ENCODE measurements around the gene RUSC2. TPM values are rescaled to one million over a fixed set of nuclear protein-coding genes. Genes with fewer than 3 reads are reported as not detected.

Gene RUSC2
- polyA plus RNA-seq, 6 donors from 2014 or later: not detected

DNA sequence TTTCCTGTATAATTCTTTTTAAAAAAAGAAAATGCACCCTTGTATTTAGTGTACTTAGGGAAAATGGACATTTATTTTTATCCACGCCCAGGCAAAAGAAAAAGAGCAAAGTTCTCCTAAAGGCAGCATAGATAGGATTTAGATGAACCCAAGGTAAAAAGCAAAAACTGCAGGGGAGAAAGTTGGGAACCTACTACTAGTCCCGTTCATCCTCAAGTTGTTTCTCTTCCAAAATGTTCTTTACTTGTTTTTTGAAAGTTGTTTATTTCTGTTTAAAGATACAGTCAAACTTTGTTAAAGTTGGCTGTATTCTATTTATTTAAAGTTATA, 9.8 kb downstream of the RUSC2 start:
- no peaks in the 10 kb centered on the region for H3K27me3 Mint-ChIP-seq
- H3K9me3 Mint-ChIP-seq: peaks cover 4 to 12% (median 8%) of the 10 kb centered on the region in 7 donors
- H3K27ac Mint-ChIP-seq: no peak overlapping the region
- ATAC-seq (ENCODE audit: low read depth in 2 of 2): no peak
- DNase-seq: no peak
- H3K4me3 Mint-ChIP-seq: no peak overlapping the region
- peaks cover 0 to 6% (median 2%) of the 10 kb centered on the region in 3 donors for H3K4me1 Mint-ChIP-seq
- H3K36me3 Mint-ChIP-seq: no peaks in the 10 kb centered on the region

DNA sequence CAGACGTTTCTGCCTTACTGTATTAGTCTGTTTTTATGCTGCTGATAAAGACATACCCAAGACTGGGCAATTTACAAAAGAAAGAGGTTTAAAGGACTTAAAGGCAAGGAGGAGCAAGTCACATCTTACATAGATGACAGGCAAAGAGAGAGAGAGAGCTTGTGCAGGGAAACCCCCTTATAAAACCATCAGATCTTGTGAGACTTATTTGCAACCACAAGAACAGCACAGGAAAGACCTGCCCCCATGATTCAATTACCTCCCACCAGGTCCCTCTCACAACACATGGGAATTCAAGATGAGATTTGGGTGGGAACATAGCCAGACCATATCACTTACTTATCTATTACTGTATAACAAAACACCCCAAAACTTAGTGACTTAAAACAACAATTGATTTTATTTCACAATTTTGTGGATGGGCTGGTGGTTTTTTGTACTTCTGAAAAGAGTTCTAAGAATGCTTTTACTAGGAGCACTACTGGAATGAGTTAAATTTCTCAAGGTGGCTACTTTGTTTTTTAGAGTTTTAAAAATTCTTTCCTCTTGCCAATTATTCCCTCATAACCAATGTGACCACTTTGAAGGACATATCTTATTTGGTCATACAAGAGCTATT, 10.3 kb downstream of the RUSC2 start:
- H3K27me3 Mint-ChIP-seq: no peaks in the 10 kb centered on the region
- H3K4me1 Mint-ChIP-seq: peaks cover 0 to 6% (median 2%) of the 10 kb centered on the region in 3 donors
- H3K36me3 Mint-ChIP-seq: no peaks in the 10 kb centered on the region
- peaks cover 4 to 12% (median 8%) of the 10 kb centered on the region in 7 donors for H3K9me3 Mint-ChIP-seq
- no peak overlapping the region for H3K4me3 Mint-ChIP-seq
- ATAC-seq (ENCODE audit: low read depth in 2 of 2): no peak
- no peak overlapping the region for H3K27ac Mint-ChIP-seq
- DNase-seq: no peak

DNA sequence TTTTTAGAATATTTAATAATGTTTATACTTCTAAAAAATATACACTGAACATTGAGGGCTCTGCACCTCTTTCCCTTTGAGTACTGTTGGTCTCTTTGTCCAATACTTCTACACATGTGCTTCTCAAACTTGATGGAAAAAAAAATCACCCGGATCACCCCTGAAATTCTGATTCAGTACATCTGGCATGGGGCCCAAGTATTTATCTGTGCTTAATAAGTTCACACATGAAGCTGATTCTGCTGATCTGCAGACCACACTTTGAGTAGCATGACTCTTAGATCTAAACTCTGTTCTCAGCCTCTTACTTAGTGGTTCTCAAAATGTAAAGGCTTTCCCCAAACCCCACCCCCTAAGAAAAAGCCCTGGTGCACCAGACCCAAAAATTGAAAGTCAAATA, 12.0 kb downstream of the RUSC2 start:
- Mint-ChIP-seq H3K27ac (no peak overlapping the region), H3K9me3 (peaks cover 4 to 12% (median 8%) of the 10 kb centered on the region in 7 donors), H3K4me1 (no peaks in the 10 kb centered on the region), H3K36me3 (no peaks in the 10 kb centered on the region), H3K4me3 (no peak overlapping the region), H3K27me3 (no peaks in the 10 kb centered on the region)
- ATAC-seq (ENCODE audit: low read depth in 2 of 2) (no peak), DNase-seq (no peak)

DNA sequence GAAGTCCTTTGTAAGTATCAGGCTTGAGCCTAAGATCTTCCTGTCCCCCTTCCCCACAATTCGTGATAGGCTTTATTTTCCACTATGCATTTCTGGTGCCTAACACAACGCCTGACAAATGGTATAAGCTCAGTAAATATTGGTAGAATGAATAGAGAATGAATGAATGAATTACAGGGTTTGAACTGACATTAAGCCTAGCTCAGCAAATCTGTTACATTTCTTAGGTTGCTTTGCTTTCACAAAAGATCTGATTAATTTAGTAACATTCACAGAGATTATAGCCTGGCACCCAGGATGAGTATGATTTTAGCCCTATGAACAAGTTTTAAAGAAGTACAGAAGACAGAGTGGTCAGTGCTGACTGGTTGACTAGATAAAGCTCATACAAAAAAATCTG, 16.4 kb downstream of the RUSC2 start:
- Mint-ChIP-seq H3K36me3 (no peaks in the 10 kb centered on the region), H3K27me3 (peaks cover 0 to 12% (median 0%) of the 10 kb centered on the region in 3 donors), H3K27ac (no peak overlapping the region), H3K9me3 (peaks cover 0 to 5% (median 0%) of the 10 kb centered on the region in 7 donors), H3K4me1 (no peaks in the 10 kb centered on the region), H3K4me3 (no peak overlapping the region)
- DNase-seq: no peak
- ATAC-seq (ENCODE audit: low read depth in 2 of 2): no peak

DNA sequence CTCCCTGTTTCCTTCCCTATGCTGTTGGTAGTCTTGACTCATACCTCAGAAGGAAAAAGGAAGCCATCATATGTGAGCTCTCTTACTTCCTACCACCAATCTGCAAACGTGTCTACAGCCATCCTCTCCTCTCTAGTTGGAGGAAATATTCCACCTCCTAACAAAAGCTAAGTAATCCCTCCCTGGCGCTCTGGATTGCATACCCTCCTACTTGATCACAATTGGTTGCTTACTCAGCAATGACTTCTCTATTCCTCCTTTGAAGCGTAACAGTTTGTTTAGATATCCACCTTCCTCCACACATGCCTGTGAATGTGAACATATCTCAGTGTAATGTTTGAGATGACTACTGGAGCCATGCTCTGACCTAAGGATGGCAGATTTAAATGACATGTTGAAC, 18.2 kb downstream of the RUSC2 start:
- Mint-ChIP-seq H3K36me3 (no peaks in the 10 kb centered on the region), H3K4me1 (no peaks in the 10 kb centered on the region), H3K9me3 (peaks cover 0 to 5% (median 0%) of the 10 kb centered on the region in 7 donors), H3K27me3 (peaks cover 0 to 12% (median 0%) of the 10 kb centered on the region in 3 donors), H3K4me3 (no peak overlapping the region), H3K27ac (no peak overlapping the region)
- no peak for ATAC-seq (ENCODE audit: low read depth in 2 of 2)
- DNase-seq: no peak

DNA sequence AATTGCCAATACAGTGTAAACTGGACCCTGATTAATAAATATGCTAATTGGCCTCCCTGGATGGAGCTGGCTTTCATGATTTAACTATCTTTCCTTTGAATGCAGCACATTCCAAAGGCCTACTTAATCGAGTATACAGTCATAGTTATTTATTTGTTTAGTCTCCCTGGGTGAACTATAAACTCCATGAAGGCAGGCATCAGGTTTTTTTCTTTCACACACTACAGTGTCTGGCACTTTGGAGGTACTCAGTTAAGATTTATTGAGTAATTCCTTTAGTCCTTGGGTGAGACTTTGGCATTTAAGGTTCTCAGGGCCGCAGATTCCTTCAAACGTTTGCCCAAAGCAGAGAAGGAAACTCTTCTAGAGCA, 20.5 kb downstream of the RUSC2 start:
- H3K27ac Mint-ChIP-seq: no peak overlapping the region
- no peaks in the 10 kb centered on the region for H3K4me1 Mint-ChIP-seq
- H3K36me3 Mint-ChIP-seq: no peaks in the 10 kb centered on the region
- ATAC-seq (ENCODE audit: low read depth in 2 of 2) (no peak), DNase-seq (no peak)
- H3K9me3 Mint-ChIP-seq: no peaks in the 10 kb centered on the region
- H3K4me3 Mint-ChIP-seq: no peak overlapping the region
- H3K27me3 Mint-ChIP-seq: peaks cover 0 to 12% (median 0%) of the 10 kb centered on the region in 3 donors

DNA sequence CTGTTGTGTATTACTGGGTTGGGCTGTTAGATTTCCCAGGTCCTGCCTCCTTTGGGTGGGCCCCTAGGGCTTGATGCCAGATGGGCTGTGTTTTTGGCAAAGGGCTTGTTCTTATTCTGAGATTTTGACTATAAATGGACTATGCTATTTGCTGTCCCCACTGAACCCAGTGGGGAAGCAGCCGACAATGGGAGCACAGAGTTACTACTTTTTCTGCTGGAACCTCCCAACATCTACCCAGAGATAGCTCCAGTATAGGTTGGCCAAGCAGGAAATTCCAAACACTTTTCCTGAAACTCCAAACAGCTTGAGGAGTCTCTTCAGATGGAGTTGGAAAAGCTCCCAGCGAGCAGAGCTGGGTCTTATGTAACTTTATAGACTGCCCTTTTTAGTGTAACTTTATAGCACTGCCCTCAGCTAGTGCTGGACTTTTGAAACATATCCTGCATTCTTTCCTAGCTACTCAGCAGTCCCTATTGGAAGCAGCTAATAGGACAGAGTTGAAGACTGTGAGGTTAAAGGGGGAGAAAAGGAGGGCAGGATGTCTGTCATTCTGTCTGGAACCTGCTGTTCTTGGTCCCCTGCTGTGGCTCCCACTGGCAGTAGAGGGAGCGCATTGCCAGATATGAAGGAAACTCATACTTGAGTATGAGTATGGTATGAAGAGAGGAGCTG, 21.0 kb downstream of the RUSC2 start:
- Mint-ChIP-seq H3K36me3 (no peaks in the 10 kb centered on the region), H3K9me3 (no peaks in the 10 kb centered on the region), H3K27ac (no peak overlapping the region), H3K4me3 (no peak overlapping the region), H3K4me1 (no peaks in the 10 kb centered on the region), H3K27me3 (peaks cover 0 to 12% (median 0%) of the 10 kb centered on the region in 3 donors)
- ATAC-seq (ENCODE audit: low read depth in 2 of 2) (no peak), DNase-seq (no peak)

DNA sequence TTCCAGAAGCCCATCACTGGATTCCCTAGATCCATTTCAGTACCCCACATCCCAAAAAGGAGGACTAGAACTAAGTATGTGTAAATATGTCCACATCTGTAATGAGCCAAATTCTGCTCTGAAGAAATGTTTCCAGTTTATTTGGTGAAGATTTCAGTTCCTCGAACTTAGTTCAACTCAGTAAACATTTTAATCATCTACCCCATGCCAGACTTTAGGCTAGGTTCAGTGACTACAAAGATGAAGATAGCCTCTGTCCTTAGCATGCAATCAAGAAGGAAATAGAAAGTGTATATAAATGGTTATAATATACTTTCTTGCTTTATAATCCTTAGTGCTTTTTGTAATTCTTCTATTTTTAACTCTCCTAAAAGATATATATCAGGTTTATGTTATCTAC, 21.5 kb downstream of the RUSC2 start:
- no peaks in the 10 kb centered on the region for H3K4me1 Mint-ChIP-seq

DNA sequence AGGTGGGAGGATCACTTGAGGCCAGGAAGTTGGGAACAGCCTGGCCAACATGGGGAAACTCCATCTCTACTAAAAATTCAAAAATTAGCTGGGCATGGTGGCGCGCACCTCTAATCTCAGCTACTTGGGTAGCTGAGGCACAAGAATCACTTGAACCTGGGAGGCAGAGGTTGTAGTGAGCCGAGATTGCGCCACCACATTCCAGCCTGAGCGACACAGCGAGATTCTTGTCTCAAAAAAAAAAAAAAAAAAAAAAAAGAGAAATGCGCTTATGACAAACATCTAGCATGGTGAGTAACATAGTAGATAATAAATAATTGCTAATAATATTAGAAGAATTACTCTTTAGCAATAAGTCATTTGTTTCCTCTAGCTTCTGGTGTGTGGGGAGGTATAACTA, 25.9 kb downstream of the RUSC2 start:
- Mint-ChIP-seq H3K27me3 (no peaks in the 10 kb centered on the region), H3K27ac (peak overlapping the region in 1 of 6 donors; percentile 53), H3K4me3 (no peak overlapping the region), H3K36me3 (no peaks in the 10 kb centered on the region), H3K9me3 (no peaks in the 10 kb centered on the region), H3K4me1 (no peaks in the 10 kb centered on the region)
- no peak for DNase-seq
- ATAC-seq (ENCODE audit: low read depth in 2 of 2): no peak

More for the DNA sequence above, 21.5 kb downstream of the RUSC2 start:
- ATAC-seq (ENCODE audit: low read depth in 2 of 2): no peak
- Mint-ChIP-seq H3K9me3 (no peaks in the 10 kb centered on the region), H3K27me3 (peaks cover 0 to 12% (median 0%) of the 10 kb centered on the region in 3 donors), H3K4me3 (no peak overlapping the region), H3K27ac (no peak overlapping the region), H3K36me3 (no peaks in the 10 kb centered on the region)
- DNase-seq: no peak

DNA sequence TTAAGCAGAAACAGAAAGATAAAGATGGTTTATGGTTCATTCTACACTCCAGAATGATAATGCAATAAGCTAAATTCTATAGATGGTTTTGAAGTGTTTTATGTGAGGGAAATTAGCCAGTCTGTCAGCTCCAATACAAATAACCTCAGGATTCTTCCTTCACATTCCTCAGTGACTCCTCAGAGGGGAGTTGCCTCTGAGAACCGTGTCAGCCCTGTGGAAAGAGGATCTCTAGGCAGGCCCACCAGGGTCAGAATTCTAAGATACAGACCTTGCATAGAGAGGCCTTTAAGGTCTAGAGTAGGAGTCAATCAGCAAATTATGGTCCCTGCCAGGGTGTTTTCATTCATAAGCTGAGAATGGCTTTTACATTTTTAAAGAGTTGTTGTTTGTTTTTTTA, 26.6 kb downstream of the RUSC2 start:
- no peak overlapping the region for H3K4me3 Mint-ChIP-seq
- H3K27ac Mint-ChIP-seq: no peak overlapping the region
- DNase-seq (no peak), ATAC-seq (ENCODE audit: low read depth in 2 of 2) (no peak)
- no peaks in the 10 kb centered on the region for H3K9me3 Mint-ChIP-seq
- H3K36me3 Mint-ChIP-seq: no peaks in the 10 kb centered on the region
- no peaks in the 10 kb centered on the region for H3K27me3 Mint-ChIP-seq
- H3K4me1 Mint-ChIP-seq: no peaks in the 10 kb centered on the region

DNA sequence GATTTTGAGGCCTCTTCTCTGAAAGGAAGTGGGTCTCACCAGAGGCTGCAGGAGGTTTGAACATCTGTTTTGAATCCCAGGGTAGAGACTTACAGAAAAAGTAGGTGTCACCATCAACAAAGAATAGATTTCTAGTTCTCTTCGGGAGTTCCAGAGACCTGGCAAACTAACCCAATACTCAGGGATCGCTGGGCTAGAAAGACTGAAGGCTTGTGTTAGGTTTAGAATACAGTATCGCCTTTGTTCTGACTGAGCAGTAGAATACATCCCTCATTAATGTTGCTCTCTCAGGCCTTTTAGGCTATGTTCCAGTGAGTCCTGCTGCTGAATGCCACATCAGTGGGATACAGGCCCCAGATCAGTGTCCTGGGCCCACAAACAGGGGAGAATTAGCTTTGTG, 27.2 kb downstream of the RUSC2 start:
- Mint-ChIP-seq H3K4me3 (no peak overlapping the region), H3K27ac (peak overlapping the region in 1 of 6 donors; percentile 23), H3K9me3 (no peaks in the 10 kb centered on the region), H3K27me3 (no peaks in the 10 kb centered on the region), H3K36me3 (no peaks in the 10 kb centered on the region), H3K4me1 (no peaks in the 10 kb centered on the region)
- no peak for DNase-seq
- no peak for ATAC-seq (ENCODE audit: low read depth in 2 of 2)

DNA sequence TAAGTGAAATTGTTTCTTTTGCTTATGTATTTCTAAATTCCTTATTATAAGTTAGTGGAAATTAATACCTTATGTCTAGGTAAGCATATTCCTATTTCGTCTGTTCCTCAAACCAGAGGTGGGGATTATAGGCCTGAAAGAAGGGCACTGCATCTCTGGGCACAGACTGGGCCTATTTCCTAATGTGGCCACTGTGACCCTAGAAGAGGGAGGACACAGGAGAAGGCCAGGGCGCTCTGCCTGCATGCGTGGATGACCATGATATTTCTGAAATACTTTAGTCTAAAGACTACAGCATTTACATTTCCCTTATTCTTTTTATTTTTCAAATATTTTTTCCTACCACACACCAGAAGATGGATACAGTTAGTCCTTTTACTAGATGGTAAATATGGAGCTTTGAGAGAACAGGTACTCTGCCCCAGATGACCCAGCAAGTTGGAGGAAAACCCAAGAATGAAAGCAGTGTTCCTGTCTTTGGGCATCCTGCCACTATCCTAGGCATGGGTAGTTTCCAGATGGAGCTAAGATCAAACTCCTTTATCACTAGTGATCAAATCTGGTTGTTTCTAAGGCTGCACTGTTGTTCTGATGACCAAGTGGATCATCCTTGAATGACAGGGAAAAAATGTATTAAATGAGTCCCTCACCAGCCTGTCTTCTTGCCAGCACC, 27.8 kb downstream of the RUSC2 start:
- DNase-seq: no peak
- Mint-ChIP-seq H3K36me3 (no peaks in the 10 kb centered on the region), H3K9me3 (no peaks in the 10 kb centered on the region), H3K27ac (peak overlapping the region in 1 of 6 donors; percentile 23), H3K27me3 (no peaks in the 10 kb centered on the region), H3K4me3 (no peak overlapping the region), H3K4me1 (no peaks in the 10 kb centered on the region)
- ATAC-seq (ENCODE audit: low read depth in 2 of 2): no peak

DNA sequence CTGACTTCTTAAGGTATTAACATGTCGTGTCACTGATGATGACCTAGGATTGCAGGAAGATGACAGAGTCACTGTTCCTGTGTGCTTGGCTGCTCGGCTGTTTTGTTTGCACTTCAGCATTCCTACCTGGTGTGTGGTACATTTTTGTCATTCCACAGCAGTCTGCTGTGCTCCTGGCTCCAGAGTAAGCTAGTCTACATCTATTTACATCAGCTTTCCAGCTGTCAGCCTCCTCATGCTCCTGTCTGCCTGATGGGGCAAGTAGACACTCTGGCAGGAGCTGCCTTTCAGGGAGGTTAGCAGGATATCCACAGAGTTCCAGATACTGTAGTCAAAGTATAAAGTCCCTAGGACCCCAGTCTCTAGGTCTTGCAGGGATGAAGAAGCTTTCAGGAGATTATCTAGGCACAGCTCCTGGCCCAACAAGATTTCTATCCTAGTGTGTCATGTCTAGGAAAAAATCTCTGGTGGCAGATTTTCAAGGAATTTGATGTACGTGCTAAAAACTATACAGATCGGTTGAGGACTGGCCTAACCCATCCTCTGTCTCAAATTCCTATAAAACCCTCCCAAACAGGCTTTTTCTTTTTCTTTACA, 28.4 kb downstream of the RUSC2 start:
- Mint-ChIP-seq H3K36me3 (no peaks in the 10 kb centered on the region), H3K27me3 (no peaks in the 10 kb centered on the region), H3K27ac (peak overlapping the region in 1 of 6 donors; percentile 54), H3K4me1 (no peaks in the 10 kb centered on the region), H3K4me3 (no peak overlapping the region), H3K9me3 (no peaks in the 10 kb centered on the region)
- no peak for ATAC-seq (ENCODE audit: low read depth in 2 of 2)
- no peak for DNase-seq

Measured in naive B cell (primary cell).